Measurements from ENCODE around the gene TMEM119. TPM values are rescaled to one million over a fixed set of nuclear protein-coding genes. Genes with fewer than 3 reads are reported as not detected.

Gene TMEM119
- total and polyA plus RNA-seq, 10 of the 15 experiments (the other 5 are each of a cell fraction or from before 2014, with no cell fraction given) = 0.11 to 0.44 (median 0.19) TPM; not detected in 5

- no peak for ATAC-seq
- Histone ChIP-seq H3K36me3 (ENCODE audit: control insufficient read depth in 2 of 2, insufficient read depth in 2 of 2, low read length in 1 of 2) (no peaks in the 10 kb centered on the region), H3K27ac (ENCODE audit: control insufficient read depth, insufficient read depth) (no peak overlapping the region), H3K4me1 (ENCODE audit: control insufficient read depth, insufficient read depth, low read length) (no peaks in the 10 kb centered on the region; the same call in 1 of the 2 replicates), H3K9me3 (replicated peaks; ENCODE audit: control insufficient read depth, insufficient read depth, low read length) (no peaks in the 10 kb centered on the region), H3K79me2 (ENCODE audit: control insufficient read depth, insufficient read depth, low read length) (no peaks in the 10 kb centered on the region), H4K20me1 (ENCODE audit: control insufficient read depth, insufficient read depth) (no peaks in the 10 kb centered on the region), H2AFZ (ENCODE audit: control insufficient read depth, low read depth, low read length) (no peak overlapping the region), H3K4me2 (ENCODE audit: control insufficient read depth, insufficient read depth) (no peak overlapping the region), H3K27me3 (replicated peaks in 1 of 2; ENCODE audit: control insufficient read depth in 2 of 2, insufficient read depth in 2 of 2, low read length in 1 of 2) (no peaks in the 10 kb centered on the region), H3K4me3 (no peak overlapping the region), H3K9ac (ENCODE audit: control insufficient read depth, insufficient read depth, low read length) (no peak overlapping the region)
- no TSS peak for BruUV-seq (replicated peaks)
- intact Hi-C loops (cut with micrococcal nuclease; ENCODE audit: unreplicated experiment) = no loop called here
- in situ Hi-C loops (cut with MboI) = no loop called here
- SMC1A ChIA-PET (ENCODE audit: uncharacterized antibody, unreplicated experiment) = interaction anchor here (2.8 kb wide), 1 partner anchor 8 kb away, joined by 8 read pairs; no protein-coding TSS in a partner anchor
- RAD21 ChIA-PET (ENCODE audit: unreplicated experiment) = interaction anchor here (0.6 kb wide), 1 partner anchor 507 kb away, joined by 3 read pairs; no protein-coding TSS in a partner anchor
- POLR2A ChIA-PET = interaction anchor here (0.6 kb wide), 1 partner anchor 62 kb away, joined by 4 read pairs; no protein-coding TSS in a partner anchor
- no peak for DNase-seq (ENCODE audit: low read depth, low spot score)
- 82% methylated on average over 3 of the region's 3 CpGs for WGBS (ENCODE audit: insufficient coverage, insufficient replicate concordance, low lambda C conversion rate, missing lambda C conversion rate)
- CTCF ChIA-PET = no interaction called here
- no peak for FAIRE-seq
- TF ChIP-seq DPF2 (IDR thresholded peaks at IDR 0.05) (no peak), ATF3 (IDR thresholded peaks at IDR 0.05; ENCODE audit: borderline replicate concordance, extremely low read depth, low read depth, low read length) (no peak), IRF3 (IDR thresholded peaks at IDR 0.05) (no peak), JUND (IDR thresholded peaks at IDR 0.05; ENCODE audit: low read depth, low read length) (no peak), SMAD1 (IDR thresholded peaks at IDR 0.05; ENCODE audit: low read depth, partially characterized antibody) (no peak), SMARCA5 (IDR thresholded peaks at IDR 0.05) (no peak), RELA (IDR thresholded peaks at IDR 0.05; ENCODE audit: borderline replicate concordance, partially characterized antibody) (no peak), JUNB (IDR thresholded peaks at IDR 0.05) (no peak), NFYB (IDR thresholded peaks at IDR 0.05; ENCODE audit: insufficient read depth, low read depth, low read length) (no peak), RBBP5 (conservative IDR thresholded peaks at IDR 0.05) (no peak), BMI1 (IDR thresholded peaks at IDR 0.05; ENCODE audit: borderline replicate concordance) (no peak), BCLAF1 (IDR thresholded peaks at IDR 0.05) (no peak), NBN (IDR thresholded peaks at IDR 0.05) (no peak), POLR2A (IDR thresholded peaks at IDR 0.05; ENCODE audit: low read depth, low read length) (no peak), PRDM15 (CRISPR knock-in tag; IDR thresholded peaks at IDR 0.05) (no peak)
Measured at GRCh38 chr12:108584456-108585065, 13.3 kb downstream of the TMEM119 start.

All from GM12878 (cell line).